DMS79 treated with DMSO at 0.1 percent for 48 hours (cell line): ENCODE results near the gene SPATA33.
A peak's percentile ranks its signal among the peaks of the same experiment; 100 is the strongest.
"Not testable (repeated sequence)": the region's sequence is repeated elsewhere in the genome, so short reads cannot be mapped to it uniquely, and the experiment has no call there.

Experiments used
- DNase-seq: peaks from one replicate; lab custom pipeline; 2025; lab: John Stamatoyannopoulos, UW

SPATA33 gene

GRCh38 chr16:89664238-89664637 lies 6.6 kb downstream of the SPATA33 start:
- not testable (repeated sequence) for DNase-seq

GRCh38 chr16:89667000-89667399 lies 9.4 kb downstream of the SPATA33 start:
- not testable (repeated sequence) for DNase-seq

GRCh38 chr16:89667633-89668032 lies 10.0 kb downstream of the SPATA33 start:
- no peak for DNase-seq

GRCh38 chr16:89668790-89669158 lies 11.1 kb downstream of the SPATA33 start:
- DNase-seq, result no peak

- no peak for DNase-seq
Measured at GRCh38 chr16:89669755-89670154, 12.1 kb downstream of the SPATA33 start.

- no peak for DNase-seq
Measured at GRCh38 chr16:89670496-89671431, 13.1 kb downstream of the SPATA33 start.

- not testable (repeated sequence) for DNase-seq
Measured at GRCh38 chr16:89671565-89671964, 13.9 kb downstream of the SPATA33 start.

- DNase-seq, result no peak
Measured at GRCh38 chr16:89672177-89672941, 14.7 kb downstream of the SPATA33 start.

GRCh38 chr16:89678258-89678657 lies 20.6 kb downstream of the SPATA33 start:
- no peak for DNase-seq

GRCh38 chr16:89685916-89686315 lies 28.3 kb downstream of the SPATA33 start:
- DNase-seq, result no peak

- peak; percentile 63 for DNase-seq
Measured at GRCh38 chr16:89686520-89687091, 29.0 kb downstream of the SPATA33 start, which contains the start of gene CDK10. TSS of gene CDK10 (plus strand) at chr16:89686689. CDS start at chr16:89686711, 22 bp downstream.

- no peak for DNase-seq
Measured at GRCh38 chr16:89687092-89687940, 29.7 kb downstream of the SPATA33 start.

GRCh38 chr16:89688395-89688794 lies 30.8 kb downstream of the SPATA33 start:
- DNase-seq, result no peak

- DNase-seq, result no peak
Measured at GRCh38 chr16:89689142-89689541, 31.5 kb downstream of the SPATA33 start.

- not testable (repeated sequence) for DNase-seq
Measured at GRCh38 chr16:89689621-89690020, 32.0 kb downstream of the SPATA33 start.

- DNase-seq, result no peak
Measured at GRCh38 chr16:89690392-89690901, 32.8 kb downstream of the SPATA33 start.

GRCh38 chr16:89691231-89691985 lies 33.8 kb downstream of the SPATA33 start:
- DNase-seq, result no peak

GRCh38 chr16:89691986-89692569 lies 34.4 kb downstream of the SPATA33 start:
- no peak for DNase-seq

- no peak for DNase-seq
Measured at GRCh38 chr16:89693289-89693731, 35.7 kb downstream of the SPATA33 start.
